GM21576 (cell line): Measurements from ENCODE around the gene RCAN3.
"Not testable (repeated sequence)": the region's sequence is repeated elsewhere in the genome, so short reads cannot be mapped to it uniquely, and the experiment has no call there.

Experiments used
- ATAC-seq: cut with Tn5 transposase; IDR thresholded peaks from one replicate; pipeline ENCODE4 v1.9.1; 2021; ENCODE audit warnings: mild to moderate bottlenecking, moderate library complexity; ENCODE audit not compliant: unreplicated experiment

Gene RCAN3

GRCh38 chr1:24548070-24548469 lies 45.4 kb downstream of the RCAN3 start:
- no peak for ATAC-seq

- ATAC-seq, result not testable (repeated sequence)
Measured at GRCh38 chr1:24549210-24549609, 46.6 kb downstream of the RCAN3 start.

- no peak for ATAC-seq
Measured at GRCh38 chr1:24551290-24551959, 48.8 kb downstream of the RCAN3 start.

- no peak for ATAC-seq
Measured at GRCh38 chr1:24551960-24552571, 49.4 kb downstream of the RCAN3 start.

GRCh38 chr1:24553931-24554330 lies 51.3 kb downstream of the RCAN3 start:
- ATAC-seq, result no peak

- ATAC-seq, result no peak
Measured at GRCh38 chr1:24554714-24555113, 52.1 kb downstream of the RCAN3 start.

GRCh38 chr1:24555591-24556413 lies 53.2 kb downstream of the RCAN3 start, which contains the start of gene NCMAP:
TSS of gene NCMAP (plus strand) at chr1:24556087. CDS start at chr1:24595431, 39,344 bp downstream.
- ATAC-seq, result no peak

- ATAC-seq, result no peak
Measured at GRCh38 chr1:24556414-24556795, 53.8 kb downstream of the RCAN3 start.

GRCh38 chr1:24557220-24557619 lies 54.6 kb downstream of the RCAN3 start:
- no peak for ATAC-seq

- ATAC-seq, result no peak
Measured at GRCh38 chr1:24557711-24558131, 55.1 kb downstream of the RCAN3 start.

GRCh38 chr1:24558455-24558854 lies 55.8 kb downstream of the RCAN3 start:
- ATAC-seq, result no peak

- no peak for ATAC-seq
Measured at GRCh38 chr1:24558902-24559791, 56.5 kb downstream of the RCAN3 start.

- no peak for ATAC-seq
Measured at GRCh38 chr1:24560361-24560760, 57.7 kb downstream of the RCAN3 start.

GRCh38 chr1:24562625-24563024 lies 60.0 kb downstream of the RCAN3 start:
- no peak for ATAC-seq

- ATAC-seq, result no peak
Measured at GRCh38 chr1:24564695-24565094, 62.1 kb downstream of the RCAN3 start.

GRCh38 chr1:24566236-24566867 lies 63.7 kb downstream of the RCAN3 start:
- ATAC-seq, result no peak

GRCh38 chr1:24567792-24568388 lies 65.3 kb downstream of the RCAN3 start:
- ATAC-seq, result no peak

- ATAC-seq, result no peak
Measured at GRCh38 chr1:24568475-24568874, 65.8 kb downstream of the RCAN3 start.

- ATAC-seq, result no peak
Measured at GRCh38 chr1:24570265-24571125, 67.9 kb downstream of the RCAN3 start.
